ENCODE measurements around the gene MRPS27.

The MRPS27 gene

DNA sequence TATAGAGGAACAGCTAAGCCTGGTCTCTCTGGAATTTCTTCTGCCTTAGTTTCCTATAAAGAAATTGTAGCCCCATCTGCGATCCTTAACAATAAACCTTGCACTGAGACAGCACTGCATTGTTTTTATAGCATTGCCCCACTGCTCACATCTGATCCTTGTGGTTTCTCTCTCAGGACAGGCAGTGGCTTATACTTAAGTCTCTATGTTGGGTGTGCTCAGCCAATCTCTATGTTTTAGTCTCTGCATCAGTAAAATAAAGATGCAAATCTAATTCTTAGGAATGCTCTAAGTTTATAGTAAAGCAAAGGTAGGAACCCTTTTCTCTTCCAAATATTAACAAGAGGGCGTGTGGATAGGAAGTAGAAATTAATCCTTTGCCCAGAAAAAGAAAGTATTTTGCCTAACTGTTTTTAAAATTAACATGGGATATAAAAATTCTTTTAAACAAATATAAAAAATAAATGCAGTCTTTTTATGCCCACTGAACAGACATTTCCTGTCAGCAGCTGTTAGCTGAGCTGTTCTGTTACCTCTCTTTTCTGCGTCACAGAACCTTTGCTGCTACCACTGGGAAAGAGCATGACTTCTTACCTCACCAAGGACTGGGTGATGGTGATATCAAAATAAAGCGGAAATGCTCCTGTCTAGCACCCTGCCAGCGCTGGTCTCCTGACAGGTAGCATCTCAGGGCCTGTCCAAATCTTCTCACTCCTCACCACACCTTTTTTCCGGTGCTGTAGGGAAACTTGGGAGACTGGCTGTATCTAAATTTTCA lies 29.5 kb downstream of the MRPS27 start:
- DNase-seq (ENCODE audit: low spot score): no peak

DNA sequence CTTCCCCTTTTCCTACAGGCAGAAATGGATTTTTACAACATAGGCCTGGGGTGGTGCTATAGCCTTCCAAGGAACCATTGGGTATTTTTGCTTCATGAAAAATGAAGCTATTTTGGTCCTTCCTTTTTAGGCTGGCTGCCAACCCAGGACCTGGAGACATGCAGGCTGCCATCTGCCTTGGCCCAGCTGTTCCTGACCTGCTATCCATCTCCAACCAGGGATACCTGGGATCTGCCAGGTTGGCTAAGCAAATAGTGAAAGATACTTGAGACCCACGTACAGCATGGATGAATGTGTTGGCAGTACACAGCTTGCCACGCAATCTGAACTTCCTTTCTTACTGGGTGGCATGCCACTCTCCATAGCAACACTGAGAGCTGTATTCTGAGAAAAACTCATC lies 31.1 kb downstream of the MRPS27 start:
- no peak for DNase-seq (ENCODE audit: low spot score)

DNA sequence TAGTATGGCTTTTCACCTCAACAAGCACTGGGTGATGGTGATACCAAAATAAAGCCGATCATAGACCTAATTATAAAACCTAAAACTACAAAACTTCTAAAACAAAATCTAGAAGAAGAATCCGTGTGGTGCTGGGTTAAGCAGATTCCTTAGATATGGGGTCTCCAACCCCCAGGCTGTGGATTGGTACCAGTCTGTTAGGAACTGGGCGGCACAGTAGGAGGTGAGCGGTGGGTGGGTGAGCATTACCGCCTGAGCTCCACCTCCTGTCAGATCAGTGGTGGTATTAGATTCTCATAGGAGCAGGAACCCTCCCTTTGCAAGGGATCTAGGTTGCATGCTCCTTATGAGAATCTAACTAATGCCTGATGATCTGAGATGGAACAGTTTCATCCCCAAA lies 33.2 kb downstream of the MRPS27 start:
- DNase-seq (ENCODE audit: low spot score): no peak

DNA sequence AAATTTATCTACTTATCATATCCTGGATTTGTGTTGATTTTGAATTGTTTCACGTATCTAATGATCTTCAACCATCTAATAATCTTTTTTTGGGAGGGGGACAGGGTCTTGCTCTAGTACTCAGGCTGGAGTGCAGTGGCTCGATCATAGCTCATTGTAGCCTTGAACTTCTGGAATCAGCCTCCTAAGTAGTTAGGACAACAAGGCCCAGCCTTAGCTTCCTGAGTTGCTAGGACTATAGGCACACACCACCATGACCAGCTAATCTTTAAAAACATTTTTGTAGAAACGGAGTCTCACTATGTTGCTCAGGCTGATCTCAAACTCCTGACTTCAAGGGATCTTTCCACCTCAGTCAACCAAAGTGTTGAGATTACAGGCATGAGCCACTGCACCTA lies 34.6 kb downstream of the MRPS27 start:
- no peak for DNase-seq (ENCODE audit: low spot score)

DNA sequence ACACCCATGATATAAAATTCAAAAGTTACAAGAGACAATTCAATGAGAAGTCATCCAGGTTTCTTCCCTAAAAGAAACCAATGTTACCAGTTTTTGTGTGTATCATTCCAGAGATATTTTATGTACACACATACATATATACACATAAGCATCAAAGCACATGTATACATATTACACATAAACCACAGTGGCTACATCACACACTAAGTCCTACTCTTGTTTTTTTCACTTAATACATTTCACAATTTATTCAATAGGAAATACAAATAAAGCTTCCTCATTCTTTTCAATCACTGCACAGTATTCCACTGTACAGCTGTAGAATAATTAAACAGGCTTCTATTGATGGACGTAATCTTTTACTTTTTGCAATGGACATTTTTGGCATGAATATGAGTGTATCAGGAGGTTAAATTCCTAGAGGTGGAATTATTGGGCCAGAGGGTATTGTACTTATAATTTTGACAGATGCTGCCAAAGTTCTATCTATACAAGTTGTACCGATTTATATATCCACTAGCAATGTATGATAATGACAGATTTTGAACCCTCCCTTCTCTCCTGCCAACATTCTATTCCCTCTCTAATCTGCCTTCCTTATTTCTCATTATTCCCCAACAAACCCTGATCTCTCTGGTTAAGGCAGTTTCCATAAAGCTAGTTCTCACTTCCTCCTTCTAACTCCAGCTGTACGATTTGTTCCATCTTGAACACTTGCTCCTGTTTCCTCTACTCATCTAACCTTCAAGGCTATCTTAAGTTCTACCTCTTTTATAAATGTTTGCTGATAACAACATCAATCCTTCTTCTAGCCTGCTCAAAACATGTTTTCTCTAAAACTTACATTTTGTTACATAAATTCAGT lies 35.2 kb downstream of the MRPS27 start:
- no peak for DNase-seq (ENCODE audit: low spot score)

DNA sequence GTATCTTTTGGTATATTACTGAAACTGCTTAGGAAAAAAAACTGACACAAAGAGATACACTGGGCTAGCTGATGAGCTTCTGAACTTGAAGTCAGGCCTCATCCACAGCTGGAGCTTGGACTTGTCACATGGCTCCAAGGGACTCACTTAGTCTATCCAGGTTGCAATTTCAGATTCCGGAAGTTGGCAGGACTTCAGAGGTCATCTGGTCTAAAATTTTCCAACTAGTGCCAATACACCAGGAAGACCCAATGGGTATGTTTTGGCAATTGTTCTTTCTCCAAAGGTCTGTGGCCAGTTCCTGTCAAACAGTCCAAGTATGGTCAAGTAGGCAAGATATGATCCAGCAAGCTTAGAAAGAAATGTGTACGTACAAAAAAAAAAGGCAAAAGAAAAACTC lies 36.7 kb downstream of the MRPS27 start:
- no peak for DNase-seq (ENCODE audit: low spot score)

DNA sequence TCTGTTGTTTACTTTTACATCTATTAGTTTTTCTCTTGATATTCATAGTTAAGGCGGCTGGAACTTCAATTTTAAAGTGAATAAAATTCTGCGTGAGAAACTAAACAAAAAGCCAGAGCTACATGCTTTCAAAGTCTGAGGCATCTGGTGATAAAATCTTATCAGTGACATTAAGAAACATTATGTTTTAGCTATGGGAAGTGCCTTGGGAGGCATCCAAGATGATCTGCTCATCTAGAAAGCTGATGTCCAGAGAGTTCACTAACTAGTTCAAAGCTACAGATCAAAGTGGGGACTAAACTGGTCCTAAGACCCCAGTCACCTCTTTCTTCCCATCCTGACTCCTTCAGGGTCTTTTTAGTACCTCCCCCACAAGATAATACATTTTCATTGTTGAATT lies 37.2 kb downstream of the MRPS27 start:
- peak; percentile 11 for DNase-seq (ENCODE audit: low spot score)

DNA sequence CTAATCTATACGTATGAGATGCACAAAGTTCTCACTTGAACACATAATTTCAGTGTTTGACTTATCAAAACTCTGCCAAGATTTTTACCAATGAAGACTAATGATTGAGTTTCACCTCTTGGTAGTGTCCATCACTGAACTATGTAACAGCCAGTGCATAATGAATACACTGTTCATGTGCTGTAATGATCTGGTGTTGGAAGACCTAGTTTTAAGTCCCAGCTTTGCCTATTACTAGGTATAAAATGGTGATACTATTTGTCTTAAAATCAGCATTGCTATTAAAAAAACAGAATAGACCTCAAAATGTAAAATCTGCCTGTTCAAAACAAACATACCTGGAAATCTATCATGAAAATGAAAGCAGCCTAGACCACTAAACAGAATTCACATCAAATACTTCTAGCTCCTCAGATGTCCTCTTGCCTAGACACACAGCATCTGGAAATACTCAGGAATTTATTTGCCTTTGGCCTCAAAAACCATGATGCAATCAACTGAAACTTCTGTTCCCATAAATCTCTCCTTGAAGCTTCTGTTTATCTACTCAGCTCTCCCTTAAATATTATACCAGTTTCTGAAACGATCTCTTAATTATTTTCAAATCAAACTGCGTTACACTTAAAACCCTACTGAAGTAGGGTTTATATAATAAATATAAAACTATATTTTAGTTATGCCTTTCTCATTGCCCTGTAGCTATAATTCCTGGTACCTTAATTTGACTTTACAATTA lies 38.1 kb downstream of the MRPS27 start:
- peak; percentile 76 for DNase-seq (ENCODE audit: low spot score)

DNA sequence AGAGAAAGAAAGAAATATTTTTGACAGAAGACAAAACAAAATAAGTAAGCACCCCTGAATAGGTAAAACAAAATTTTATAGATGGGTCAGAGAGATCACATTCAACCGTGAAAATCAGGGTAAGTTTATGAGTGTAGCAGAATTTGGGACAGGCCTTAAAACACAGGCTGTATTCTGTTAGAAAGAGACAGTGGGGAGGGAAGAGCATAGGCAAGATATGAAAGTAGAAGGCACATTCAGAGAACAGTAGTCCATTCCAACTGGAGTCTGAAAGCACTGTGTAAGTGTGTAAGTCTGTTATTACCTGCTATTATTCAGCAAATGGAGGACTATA lies 38.6 kb downstream of the MRPS27 start:
- no peak for DNase-seq (ENCODE audit: low spot score)

DNA sequence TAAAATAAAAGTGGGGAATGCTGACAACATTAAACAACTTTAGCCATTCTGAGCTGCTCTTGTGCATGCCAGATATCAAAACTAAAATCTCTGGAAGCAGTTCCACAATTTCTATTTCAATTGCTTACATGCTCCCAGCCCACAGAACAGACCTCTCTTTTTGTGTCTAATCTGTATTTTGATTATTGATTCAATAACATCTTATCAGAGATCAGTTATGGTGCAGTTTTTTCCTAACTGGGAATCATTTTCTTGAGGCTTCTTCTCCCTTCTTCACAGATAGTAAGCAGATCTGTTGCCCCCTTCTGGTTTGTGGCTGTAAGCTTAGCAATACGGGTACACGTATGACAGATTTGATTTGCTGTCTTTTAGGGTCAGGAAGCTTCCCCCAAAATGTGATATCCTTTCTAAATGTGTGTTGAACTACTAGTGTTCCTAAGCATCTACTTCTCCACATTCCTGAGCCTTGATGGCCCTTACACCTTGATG lies 39.4 kb downstream of the MRPS27 start:
- DNase-seq (ENCODE audit: low spot score): peak; percentile 56

DNA sequence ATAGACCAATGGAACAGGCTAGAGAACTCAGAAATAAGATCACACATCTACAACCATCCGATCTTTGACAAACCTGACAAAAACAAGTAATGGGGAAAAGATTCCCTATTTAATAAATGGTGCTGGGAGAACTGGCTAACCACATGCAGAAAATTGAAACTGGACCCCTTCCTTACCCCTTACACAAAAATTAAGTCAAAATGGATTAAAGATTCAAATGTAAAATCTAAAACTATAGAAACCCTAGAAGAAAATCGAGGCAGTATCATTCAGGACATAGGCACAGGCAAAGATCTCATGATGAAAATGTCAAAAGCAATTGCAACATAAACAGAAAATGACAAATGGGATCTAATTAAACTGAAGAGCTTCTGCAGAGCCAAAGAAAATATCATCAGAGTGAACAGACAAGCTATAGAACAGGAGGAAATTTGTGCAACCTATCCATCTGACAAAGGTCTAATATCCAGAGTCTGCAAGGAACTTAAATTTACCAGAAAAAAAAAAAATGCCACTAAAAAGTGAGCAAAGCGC lies 43.8 kb downstream of the MRPS27 start:
- DNase-seq (ENCODE audit: low spot score): no peak

DNA sequence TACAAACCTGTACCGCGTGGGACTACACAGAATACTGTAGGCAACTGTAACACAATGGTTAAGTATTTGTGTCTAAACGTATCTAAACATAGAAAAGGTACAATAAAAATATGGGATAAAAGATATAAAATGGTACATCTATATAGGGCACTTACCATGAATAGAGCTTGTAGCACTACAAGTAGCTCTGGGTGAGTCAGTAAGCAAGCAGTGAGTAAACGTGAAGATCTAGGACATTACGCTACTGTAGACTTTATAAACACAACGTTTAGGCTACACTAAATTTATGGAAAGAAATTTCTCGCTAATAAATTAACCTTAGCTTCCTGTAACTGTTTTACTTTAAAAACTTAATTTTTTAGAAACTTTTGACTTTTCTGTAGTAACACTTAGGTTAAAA lies 46.5 kb downstream of the MRPS27 start:
- no peak for DNase-seq (ENCODE audit: low spot score)

DNA sequence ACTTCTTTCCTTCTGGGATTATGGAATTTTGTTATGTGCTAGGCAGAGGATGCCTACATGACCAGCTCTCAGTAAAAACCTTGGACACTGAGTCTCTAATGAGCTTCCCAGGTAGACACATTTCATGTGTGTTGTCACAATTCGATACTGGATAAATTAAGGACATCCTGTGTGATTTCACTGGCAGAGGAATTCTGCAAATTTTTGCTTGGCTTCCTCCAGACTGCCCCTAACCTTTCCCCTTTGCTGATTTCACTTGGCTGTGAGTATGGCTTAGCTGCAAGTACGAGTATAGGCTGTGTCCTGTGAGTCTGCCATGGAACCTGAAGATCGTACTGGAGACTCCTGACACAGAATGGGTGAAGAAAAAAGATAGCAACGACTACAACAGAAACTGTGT lies 47.6 kb downstream of the MRPS27 start:
- DNase-seq (ENCODE audit: low spot score): no peak

DNA sequence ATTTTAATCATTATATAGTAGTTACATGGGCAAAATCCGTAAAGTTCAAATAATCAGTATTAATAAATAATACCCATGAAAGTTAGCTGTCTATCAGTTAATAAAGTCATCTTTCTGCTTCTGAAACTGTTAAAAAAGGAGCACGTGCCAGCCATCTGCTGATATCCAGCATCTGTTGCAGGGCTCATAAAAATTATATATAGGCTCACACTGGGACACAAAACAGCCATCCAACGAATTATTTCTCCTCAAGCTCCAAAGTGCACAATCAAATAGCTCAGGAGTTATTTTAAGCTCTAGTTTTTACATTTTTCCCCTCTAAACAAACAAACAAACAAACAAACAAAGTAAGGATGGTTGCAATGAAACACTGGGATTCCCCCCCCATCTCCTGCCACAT lies 48.3 kb downstream of the MRPS27 start:
- no peak for DNase-seq (ENCODE audit: low spot score)

DNA sequence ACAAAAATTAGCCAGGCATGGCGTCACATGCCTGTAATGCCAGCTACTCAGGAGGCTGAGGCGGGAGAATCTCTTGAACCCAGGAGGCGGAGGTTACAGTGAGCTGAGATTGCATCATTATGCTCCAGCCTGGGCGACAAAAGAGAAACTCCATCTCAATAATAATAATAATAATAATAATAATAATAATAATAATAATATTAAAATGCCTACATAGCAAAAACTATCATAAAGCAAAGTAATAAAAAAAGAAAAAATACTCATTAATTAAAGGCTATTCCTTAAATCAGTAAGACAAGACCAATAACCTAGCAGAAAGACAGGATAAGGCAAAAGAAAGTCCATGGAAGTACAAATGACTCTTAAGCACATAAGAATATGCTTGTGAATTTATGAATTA lies 50.0 kb downstream of the MRPS27 start:
- no peak for DNase-seq (ENCODE audit: low spot score)

DNA sequence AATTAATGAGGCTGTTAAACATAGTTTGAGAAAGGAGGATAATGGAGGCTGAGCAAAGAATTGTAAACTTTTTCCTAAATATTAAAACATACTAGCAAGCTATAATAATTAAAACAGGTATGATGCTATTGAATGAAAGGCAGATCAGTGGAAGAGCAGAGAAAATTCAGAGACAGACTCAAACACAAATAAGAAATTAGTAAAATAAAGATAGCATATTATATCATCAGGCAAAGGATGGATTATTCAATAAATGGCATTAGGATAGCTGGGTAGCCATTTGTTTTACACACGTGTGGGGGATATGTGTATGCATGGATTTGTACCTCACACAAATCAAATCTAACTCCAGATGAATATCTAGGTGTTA lies 50.6 kb downstream of the MRPS27 start:
- DNase-seq (ENCODE audit: low spot score): no peak

DNA sequence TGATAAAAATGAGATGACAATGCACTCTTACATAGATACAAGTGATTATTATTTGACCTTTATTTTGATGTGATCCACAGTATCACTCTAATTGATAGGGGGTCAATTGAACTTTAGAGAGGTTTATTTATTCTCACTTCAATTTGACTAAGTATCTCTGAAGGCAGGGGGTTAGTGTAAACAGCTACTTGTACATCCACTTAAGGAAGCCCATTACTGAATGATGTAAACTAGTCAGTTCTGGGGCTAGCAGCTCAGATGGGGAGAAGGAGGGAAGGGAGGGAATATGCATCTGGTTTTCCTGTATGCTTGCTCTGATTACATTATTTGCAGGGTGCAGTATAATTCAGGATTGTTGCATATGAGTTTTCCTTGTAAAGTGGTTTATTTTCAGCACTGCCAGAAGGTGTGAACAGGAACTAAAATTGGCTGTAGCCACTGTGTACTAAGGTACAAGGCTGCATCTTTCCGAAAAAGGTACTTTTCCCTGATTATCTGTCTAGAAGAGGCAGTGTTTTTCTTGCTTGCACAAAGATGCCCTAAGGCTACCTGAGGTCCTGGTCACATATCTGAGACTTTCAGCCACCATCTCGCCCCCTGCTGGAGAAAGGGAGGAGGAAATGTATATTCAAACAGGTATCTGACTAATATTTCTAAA lies 51.2 kb downstream of the MRPS27 start:
- DNase-seq (ENCODE audit: low spot score): peak; percentile 40

DNA sequence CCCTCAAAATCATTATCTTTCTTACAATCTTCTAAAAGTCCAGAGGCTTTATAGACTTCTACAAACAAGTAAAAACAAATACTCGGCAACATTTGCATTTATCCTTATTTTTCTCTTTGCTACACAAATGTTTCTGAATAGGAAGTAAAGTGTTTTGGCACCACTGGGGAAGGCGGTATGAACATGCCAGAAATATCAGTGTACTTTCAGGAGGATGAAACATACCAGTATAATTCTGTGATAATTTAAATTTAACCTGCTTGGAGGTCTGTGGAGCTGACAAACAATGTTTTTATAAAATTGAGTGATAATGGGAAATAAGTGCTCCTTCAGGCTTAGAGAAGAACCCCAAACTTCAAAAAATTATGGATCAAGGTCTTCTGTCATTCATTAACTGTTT lies 51.8 kb downstream of the MRPS27 start:
- DNase-seq (ENCODE audit: low spot score): no peak

DNA sequence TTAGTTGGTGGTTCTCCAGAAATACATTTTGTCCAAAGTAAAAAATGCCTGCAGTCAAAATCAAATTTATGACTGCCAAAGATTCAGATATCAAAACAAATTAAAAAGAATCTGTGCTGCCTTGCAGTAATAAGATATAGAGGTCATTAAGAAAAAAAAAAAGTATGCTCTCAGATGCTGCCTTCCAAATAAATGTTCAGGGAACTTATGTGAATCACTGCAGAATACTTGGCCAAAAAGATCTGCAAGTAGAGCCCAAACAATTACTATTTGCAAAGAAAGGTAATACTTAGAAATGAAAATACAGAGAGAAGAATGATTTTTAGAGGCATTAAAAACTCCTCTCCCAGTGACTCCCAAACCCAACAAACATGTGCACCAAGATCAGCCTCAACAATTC lies 52.4 kb downstream of the MRPS27 start:
- no peak for DNase-seq (ENCODE audit: low spot score)

DNA sequence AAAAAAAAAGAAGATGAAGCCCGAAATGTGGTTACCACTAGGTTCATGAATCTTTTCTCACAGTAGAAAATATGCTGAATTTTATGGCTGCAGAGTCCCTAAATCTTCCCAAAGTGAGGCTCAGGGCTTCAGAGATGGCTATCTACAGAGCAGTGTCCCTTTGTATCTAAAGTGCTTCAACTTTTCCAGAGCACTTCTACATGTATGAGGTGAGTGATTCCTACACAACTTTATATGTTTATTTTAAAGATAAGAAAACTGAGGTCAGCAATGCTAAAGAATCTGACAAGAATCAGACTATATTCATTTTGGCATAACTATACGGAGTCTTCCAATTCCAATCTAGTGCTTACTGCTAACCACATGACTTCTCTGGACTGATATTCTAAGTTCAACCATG lies 53.2 kb downstream of the MRPS27 start:
- no peak for DNase-seq (ENCODE audit: low spot score)

DNA sequence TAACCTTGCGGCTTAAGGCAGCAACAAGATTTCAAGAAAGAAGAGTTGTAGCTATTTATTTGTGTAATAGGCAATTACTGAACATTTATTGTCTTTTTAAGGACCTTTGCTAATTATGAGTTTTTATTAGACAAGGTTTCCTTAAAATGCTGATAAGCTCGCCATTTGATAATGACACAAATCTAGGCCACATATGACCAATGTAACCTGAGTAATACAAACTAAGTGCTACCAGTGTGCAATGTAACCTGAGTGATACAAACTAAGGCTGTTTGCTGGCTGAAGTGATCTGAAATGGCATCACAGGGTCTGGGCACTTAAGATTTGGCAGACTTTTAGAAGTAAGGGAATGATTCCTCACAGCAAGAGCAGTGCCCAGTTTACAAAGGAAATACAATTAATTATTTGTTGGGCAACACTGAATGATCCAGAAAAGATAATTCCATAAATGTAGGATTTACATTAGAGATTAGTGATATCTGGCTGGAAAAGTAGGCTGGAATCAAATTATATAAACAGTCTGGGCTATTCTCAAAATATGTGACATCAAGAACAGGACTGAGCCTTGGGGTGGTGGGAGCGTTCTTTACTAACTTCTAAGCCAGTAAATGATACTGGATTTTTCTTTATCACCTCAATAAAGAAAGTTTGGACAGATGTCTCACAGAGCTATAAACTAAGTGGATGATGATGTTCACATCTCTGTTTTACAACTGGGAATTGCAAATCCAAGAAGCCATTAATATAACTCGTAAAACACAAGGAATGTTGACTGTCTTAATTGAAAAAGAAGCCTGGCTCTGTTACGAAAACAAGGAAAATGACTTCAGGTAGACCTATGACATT lies 54.8 kb downstream of the MRPS27 start:
- no peak for DNase-seq (ENCODE audit: low spot score)

Measured in GM03348 (cell line).